Measurements from ENCODE around the gene SCNN1A.

Gene SCNN1A

DNA sequence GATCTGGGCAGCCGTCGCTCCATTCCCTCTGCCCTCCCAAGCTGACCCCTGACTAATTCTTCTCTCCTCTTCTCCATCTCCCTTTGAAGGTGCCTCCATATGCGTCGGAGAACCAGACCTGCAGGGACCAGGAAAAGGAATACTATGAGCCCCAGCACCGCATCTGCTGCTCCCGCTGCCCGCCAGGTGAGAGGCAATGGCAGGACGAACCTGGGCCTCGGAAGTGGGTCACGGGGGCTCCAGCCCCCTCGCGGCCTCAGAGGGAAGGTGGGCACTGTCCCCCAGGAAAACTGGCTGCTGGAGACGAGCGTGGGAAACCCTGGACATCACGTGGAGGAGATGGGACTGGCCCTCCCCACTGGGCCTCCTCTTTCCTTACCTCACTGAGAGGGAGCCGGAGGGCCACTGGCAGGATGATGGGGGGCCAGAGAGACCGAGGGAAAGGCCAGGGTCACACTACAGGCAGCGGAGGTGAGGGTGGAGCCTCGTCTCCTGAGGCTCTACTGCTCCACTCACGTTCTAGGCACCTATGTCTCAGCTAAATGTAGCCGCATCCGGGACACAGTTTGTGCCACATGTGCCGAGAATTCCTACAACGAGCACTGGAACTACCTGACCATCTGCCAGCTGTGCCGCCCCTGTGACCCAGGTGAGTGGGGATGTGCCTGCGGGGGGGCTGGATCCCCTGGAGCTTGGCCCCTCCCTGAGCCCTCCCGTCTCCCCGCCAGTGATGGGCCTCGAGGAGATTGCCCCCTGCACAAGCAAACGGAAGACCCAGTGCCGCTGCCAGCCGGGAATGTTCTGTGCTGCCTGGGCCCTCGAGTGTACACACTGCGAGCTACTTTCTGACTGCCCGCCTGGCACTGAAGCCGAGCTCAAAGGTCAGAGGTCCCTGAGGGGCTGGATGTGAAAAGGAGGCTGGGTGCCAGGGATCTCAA is 9.4 kb upstream of the SCNN1A start:
- DNase-seq (ENCODE audit: low read depth, low spot score), result no peak

GRCh38 chr12:6383572-6384498 is 8.5 kb upstream of the SCNN1A start, which contains the start of gene LTBR:
Gene LTBR (plus strand): TSS chr12:6384162. CDS start chr12:6384359, 197 bp downstream.
- no peak for DNase-seq (ENCODE audit: low read depth, low spot score)

GRCh38 chr12:6382982-6383381 is 7.6 kb upstream of the SCNN1A start:
- DNase-seq (ENCODE audit: low read depth, low spot score), result no peak

GRCh38 chr12:6382371-6382770 is 7.0 kb upstream of the SCNN1A start:
- no peak for DNase-seq (ENCODE audit: low read depth, low spot score)

DNA sequence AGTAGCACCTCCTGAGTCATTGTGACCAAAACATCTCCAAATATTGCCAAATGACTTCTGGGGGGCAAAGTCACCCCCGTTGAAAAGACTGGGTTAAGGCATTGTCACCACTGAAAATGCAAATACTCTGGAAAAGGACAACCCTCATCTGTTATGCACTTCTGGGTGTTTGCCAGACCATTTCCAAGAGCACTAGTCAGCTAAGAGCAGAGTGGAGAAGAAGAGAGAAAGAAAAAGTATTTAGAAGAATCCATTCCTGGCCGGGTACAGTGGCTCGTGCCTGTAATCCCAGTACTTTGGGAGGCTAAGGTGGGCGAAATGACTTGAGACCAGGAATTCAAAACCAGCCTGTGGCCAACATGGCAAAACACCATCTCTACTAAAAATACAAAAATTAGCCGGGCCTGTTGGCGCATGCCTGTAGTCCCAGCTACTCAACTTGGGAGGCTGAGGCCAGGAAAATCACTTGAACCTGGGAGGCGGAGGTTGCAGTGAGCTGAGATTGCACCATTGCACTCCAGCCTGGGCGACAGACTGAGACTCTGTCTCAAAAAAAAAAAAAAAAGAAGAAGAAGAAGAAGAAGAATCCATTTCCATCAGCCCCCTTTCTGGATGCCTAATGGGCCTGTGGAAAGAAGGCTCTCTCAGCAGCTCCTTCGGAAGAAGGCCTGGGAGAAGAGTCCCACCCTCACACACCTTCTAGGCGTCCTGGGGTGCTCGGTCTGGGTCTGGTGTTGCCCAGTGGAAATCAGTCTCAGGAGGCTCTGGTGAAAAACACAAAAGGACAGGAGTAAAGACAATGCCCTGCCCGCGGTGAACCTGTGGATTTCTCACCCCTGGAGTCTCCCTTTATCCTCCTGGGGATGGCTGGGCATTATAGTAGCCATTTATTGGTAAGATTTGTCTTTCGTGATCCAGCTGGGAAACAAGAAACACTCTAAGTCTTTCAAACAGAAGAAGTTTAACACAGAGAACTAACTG is 5.1 kb upstream of the SCNN1A start:
- no peak for DNase-seq (ENCODE audit: low read depth, low spot score)

GRCh38 chr12:6378709-6379472 is 3.5 kb upstream of the SCNN1A start:
- DNase-seq (ENCODE audit: low read depth, low spot score), result no peak

GRCh38 chr12:6377667-6377994 is 2.3 kb upstream of the SCNN1A start:
- DNase-seq (ENCODE audit: low read depth, low spot score), result no peak

DNA sequence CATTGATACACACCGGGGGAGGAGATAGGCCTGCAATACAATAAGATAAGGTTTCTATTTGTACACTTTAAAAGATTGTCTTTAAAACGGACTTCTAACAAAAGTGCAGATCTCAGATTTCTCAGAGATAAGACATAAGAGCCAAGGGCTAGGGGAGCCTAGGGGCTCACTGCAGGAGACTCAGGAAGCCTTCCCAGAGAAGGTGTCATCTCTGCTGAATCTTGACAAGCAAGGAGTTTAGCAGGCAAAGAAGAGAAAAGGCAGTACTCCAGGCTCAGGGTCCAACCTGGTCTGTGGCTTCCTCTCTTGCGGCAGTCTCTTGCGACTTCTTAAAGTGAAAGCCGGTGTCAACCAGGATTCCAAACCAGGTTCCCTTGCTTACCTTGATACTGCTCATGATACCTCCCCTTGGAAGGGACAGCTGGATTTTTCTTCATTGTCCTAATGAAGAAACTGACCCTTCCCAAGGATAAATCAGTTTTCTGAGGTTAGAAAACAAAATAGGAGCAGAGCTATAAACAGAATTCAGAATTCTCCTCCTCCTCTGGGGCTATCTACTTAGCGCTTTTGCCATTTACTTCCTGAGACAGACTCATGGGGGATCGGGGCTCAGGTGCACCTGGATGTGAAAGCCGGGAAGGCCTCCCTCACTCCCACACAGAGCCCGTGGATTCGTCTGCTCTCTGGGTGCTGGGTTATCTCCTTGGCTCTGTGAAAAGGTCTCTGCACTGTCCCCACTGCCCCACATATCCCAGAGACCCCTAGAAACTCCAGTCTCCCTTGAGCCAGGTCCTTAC is 1.7 kb upstream of the SCNN1A start:
- DNase-seq (ENCODE audit: low read depth, low spot score), result no peak

DNA sequence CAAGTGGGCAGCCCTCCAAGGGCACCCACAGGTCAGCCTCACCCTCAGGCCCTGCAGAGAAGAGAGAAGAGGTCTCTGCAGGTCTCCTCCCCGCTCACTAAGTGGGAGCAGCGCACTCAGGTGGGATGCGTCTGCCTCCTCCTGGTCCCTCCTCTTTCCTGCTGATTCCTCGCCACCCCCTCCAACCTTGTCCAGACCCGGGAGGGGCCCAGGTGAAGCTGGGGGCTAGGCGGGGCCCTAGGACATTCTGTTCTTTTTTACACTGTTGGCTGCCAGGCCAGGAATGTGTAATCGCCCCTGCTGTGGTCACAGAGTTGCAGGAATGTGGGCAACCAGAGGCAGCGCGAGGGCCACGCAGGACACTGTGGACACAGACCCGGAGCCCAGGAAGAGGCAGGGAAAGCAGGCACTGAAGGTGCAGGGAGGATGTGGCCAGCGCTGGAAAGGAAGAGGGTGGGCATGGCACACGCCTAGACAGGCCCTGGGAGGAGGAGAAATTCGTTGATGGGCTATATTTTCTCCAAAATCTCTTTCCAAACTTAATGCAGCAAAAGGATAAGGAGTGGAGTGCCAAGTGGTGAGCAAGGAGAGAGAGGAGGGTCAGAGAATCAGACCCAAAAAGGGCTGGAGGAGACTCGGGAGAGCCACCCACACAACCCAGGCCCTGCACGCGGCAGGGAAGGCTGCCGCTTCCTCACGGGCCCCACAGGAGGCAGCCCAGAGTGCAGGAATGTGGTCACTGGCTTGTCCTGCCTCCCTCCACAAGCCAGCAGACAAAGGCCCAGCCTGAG is 911 bp upstream of the SCNN1A start:
- no peak for DNase-seq (ENCODE audit: low read depth, low spot score)

DNA sequence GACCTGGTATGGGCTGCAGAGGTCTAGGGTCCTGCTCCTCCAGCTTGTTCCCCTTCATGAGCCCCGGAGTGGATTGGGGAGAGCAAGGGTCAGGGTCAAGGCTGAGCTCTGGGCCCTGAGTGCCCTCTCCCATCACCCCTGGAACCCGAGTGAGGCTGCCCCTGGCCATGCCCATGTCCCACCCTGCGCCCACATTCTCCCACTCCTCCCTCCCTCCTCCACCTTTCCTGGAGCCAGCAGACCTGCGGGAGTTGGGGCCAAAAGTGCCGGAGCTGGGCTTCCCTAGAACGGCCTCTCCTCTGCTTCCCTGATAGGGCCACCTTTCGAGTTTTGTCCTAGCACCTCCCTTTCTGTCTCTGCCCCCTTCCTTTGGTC is 590 bp downstream of the SCNN1A start:
- no peak for DNase-seq (ENCODE audit: low read depth, low spot score)

DNA sequence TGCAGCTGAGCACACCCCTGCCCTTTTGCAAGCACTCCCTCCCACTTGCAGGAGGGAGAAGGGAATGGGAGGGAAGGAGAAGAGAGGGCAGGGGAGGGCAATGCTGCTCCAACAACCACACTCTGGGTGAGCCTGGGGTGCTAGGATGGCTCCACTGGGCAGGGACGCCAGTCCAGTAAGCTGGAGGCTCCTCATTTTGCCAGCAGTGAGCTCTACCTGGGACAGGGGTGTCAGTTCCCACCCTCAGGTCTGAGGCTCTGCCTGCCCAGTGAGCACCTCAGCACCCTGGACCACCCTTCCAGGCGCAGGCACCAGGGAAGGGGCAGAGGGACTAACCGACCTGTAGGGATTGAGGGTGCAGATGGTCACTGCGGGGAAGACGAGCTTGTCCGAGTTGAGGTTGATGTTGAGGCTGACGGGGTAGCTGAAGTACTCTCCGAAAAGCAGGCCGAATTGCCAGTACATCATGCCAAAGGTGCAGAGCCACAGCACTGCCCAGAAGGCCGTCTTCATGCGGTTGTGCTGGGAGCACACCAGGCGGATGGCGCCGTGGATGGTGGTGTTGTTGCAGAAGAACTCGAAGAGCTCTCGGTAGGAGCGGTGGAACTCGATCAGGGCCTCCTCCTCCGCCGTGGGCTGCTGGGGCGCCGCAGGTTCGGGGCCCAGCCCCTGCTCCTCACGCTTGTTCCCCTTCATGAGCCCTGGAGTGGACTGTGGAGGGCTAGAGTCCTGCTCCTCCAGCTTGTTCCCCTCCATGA is 1.2 kb downstream of the SCNN1A start:
- no peak for DNase-seq (ENCODE audit: low read depth, low spot score)

DNA sequence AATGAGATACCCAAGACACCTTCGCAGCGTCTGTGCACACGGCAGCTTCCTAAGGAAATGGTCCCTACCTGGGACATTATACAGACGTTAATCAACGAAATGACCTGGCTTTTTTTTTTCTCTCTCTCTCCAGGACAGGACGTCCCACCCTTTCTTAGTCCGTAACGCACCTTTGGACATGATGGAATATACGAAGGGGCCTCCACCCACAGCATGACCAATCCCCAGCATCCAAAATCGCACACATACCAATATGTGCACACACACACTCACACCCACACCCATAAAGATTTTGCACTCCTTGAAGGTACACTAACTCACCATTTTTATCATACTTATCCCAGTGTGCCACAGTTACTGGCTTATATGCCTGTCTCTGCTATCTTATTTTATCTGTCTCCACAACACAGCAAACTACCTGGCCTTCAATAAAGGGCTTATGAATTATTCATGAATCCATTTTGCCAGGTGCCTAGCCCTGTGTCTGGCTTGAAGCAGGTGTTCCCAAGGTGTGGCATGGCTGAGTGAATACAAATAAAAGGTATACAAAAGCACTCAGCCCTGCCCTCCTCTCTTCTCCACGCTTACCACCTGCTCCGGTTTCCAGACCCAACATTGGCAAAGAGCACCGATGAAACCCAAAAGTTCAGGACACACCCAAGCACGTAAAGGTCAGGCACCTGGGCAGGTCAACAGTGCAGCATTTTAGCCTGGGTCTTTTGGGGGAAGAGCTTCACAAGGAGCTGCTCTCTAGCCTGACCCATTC is 2.2 kb downstream of the SCNN1A start:
- DNase-seq (ENCODE audit: low read depth, low spot score), result no peak

- DNase-seq (ENCODE audit: low read depth, low spot score), result no peak
Measured at GRCh38 chr12:6372403-6373003, 2.9 kb downstream of the SCNN1A start.

- peak; percentile 94 for DNase-seq (ENCODE audit: low read depth, low spot score)
Measured at GRCh38 chr12:6370994-6371754, 4.2 kb downstream of the SCNN1A start.

GRCh38 chr12:6370576-6370935 is 4.8 kb downstream of the SCNN1A start:
- DNase-seq (ENCODE audit: low read depth, low spot score), result no peak

DNA sequence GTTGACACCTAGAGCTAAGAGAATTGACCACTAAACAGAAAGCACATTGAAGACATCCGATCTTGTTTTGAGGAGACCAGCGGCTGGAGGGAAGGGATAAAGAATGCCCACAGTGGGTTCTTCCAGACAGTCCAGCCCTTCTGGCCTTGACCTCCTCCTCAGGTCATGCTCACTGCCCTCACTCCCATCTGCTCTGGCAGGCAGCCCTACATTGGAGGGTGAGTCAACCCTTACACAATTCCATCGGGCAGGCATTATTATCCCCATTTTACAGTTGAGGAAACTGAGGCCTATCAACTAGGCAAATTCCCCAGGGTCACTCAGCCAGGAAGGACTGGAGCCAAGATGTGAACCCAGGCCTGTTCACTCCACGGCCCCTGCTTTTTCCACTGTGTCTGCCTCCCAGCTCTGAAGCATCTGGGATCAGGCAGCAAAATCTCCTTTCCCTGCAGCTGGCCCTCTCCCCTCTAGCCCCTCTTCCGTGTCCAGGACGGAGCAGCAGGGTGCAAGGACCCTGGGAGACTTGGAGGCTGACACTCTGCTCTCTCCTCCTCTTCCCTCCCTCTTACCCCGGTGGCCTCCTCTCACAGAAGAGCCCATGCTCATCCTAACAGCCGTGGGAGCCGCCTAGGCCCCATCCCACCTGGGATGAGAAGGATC is 5.3 kb downstream of the SCNN1A start:
- no peak for DNase-seq (ENCODE audit: low read depth, low spot score)

Measured in iPS DF 19.7 (cell line).